Measurements from ENCODE around the gene PSD4.

GRCh38 chr2:113184531-113185230, 10.9 kb downstream of the PSD4 start:
- TF ChIP-seq POLR2A (IDR thresholded peaks at IDR 0.05) = no peak
- no peak for TF ChIP-seq CTCF (IDR thresholded peaks at IDR 0.05)
- no peak for TF ChIP-seq POLR2AphosphoS5 (IDR thresholded peaks at IDR 0.05)
- TF ChIP-seq EP300 (IDR thresholded peaks at IDR 0.05) = no peak
